Natural killer cell (primary cell): ENCODE measurements around the gene FTSJ1. TPM values are rescaled to one million over a fixed set of nuclear protein-coding genes. Genes with fewer than 3 reads are reported as not detected.

ENCODE experiments used
- ATAC-seq, 3 donors: fragments of 150-1000 bp in 2 of 3; fragments of 200-7000 bp in 1 of 3; cut with Tn5 transposase; 1 replicate in 1 of 3; 2 replicates in 2 of 3; pipeline ENCODE4 v1.10.0; 2021; ENCODE audit warnings: mild to moderate bottlenecking in 2 of 3, moderate library complexity in 2 of 3
- DNase-seq, 2 donors: peaks; one replicate each; pipeline versions ENCODE4 v3.0.0 to v3.0.0-alpha.2; 2013 to 2021; ENCODE audit warnings: mixed read lengths in 1 of 2
- H3K27ac ChIP-seq: one replicate; pipeline ENCODE4 v1.5.1; 2013; ENCODE audit warnings: mild to moderate bottlenecking, low read length
- H3K27me3 ChIP-seq: one replicate; pipeline ENCODE4 v1.6.1; 2013; ENCODE audit warnings: low read length; ENCODE audit not compliant: control insufficient read depth, insufficient read depth
- H3K36me3 ChIP-seq: one replicate; pipeline ENCODE4 v1.6.1; 2013; ENCODE audit warnings: low read length; ENCODE audit not compliant: control insufficient read depth, insufficient read depth
- H3K4me1 ChIP-seq: one replicate; pipeline ENCODE4 v1.6.1; 2013; ENCODE audit warnings: low read length; ENCODE audit not compliant: control insufficient read depth, insufficient read depth
- H3K4me3 ChIP-seq: one replicate; pipeline ENCODE4 v1.5.1; 2013; ENCODE audit warnings: low read length
- H3K9me3 ChIP-seq: one replicate; pipeline ENCODE4 v1.6.1; 2013; ENCODE audit warnings: low read length; ENCODE audit not compliant: control insufficient read depth, insufficient read depth
- H3K27ac Mint-ChIP-seq, 2 donors: one replicate each; pipeline ENCODE4 v1.8.0; 2022; ENCODE audit warnings: mild to moderate bottlenecking in 2 of 2, mixed read lengths in 2 of 2, moderate library complexity in 1 of 2
- H3K27me3 Mint-ChIP-seq, 2 donors: one replicate each; pipeline ENCODE4 v1.8.0; 2022; ENCODE audit warnings: low read depth in 2 of 2, mixed read lengths in 2 of 2
- H3K36me3 Mint-ChIP-seq: one replicate; pipeline ENCODE4 v1.8.0; 2022; ENCODE audit warnings: mixed read lengths
- H3K4me1 Mint-ChIP-seq, 2 donors: one replicate each; pipeline ENCODE4 v1.8.0; 2022; ENCODE audit warnings: mixed read lengths in 2 of 2
- H3K4me3 Mint-ChIP-seq: one replicate; pipeline ENCODE4 v1.8.0; 2022; ENCODE audit warnings: mild to moderate bottlenecking, moderate library complexity, mixed read lengths
- H3K9me3 Mint-ChIP-seq, 2 donors: one replicate each; pipeline ENCODE4 v1.8.0; 2022; ENCODE audit warnings: mixed read lengths in 2 of 2
- WGBS: methylation state at CpG from one replicate; pipeline ENCODE4 v1.1.7; 2013; ENCODE audit warnings: missing lambda C conversion rate; ENCODE audit not compliant: insufficient coverage; 5-methylcytosine and 5-hydroxymethylcytosine counted together
- intact Hi-C: fragments of 100-400 bp; cut with micrococcal nuclease; formaldehyde crosslinking; loops from one replicate; pipeline ENCODE4 v1.14.2; 2022
- total RNA-seq, 4 donors: library from RNA; stranded (reverse); fragments of 120-200 nt in 1 of 4; gene quantifications; one replicate each; pipeline versions ENCODE4 v1.2.3 to v1.2.4, GENCODE V29; 2013 to 2022
- TF ChIP-seq, protein P1 (sequence below): fragments of 200-600 bp; IDR thresholded peaks from one replicate; pipeline ENCODE4 v1.8.0; 2022; ENCODE audit warnings: antibody characterized with exemption

The FTSJ1 gene
- total RNA-seq, 3 donors from 2014 or later (not counting 1 experiment from before 2014, with no cell fraction given): 62.4 to 75.3 (median 67.3) TPM

DNA sequence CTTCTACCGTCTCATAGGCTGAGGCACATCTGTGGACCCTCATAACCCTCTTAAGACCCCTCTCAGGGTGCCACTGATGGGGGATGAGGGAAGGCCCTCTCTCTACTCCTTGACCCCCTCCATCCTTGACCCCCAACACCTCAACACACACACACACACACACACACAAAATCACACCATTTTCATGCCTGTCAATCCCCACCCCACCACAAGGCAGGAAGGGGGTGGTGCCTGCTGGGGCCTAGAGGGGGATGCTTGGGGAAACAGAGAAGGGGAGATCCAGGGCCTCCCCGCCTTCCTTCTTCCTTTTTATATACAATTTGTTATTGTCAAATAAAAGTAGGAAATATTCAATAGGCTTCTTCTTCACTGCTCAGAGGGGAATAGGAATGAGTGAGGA, 44.5 kb downstream of the FTSJ1 start:
- peaks cover 28% of the 10 kb centered on the region for H3K4me1 ChIP-seq
- H3K4me1 Mint-ChIP-seq: peaks cover 14 to 19% of the 10 kb centered on the region in 2 donors
- H3K36me3 Mint-ChIP-seq: no peaks in the 10 kb centered on the region
- H3K27ac Mint-ChIP-seq: peak overlapping the region; percentile 86 to 92
- intact Hi-C loops: loop anchor here (5.0 kb wide), 1 partner anchor 43 kb away; the partner anchor contains the start of gene FTSJ1
- WGBS: 100% methylated on average over 1 of the region's 2 CpGs
- H3K27ac ChIP-seq: peak overlapping the region; percentile 90
- H3K9me3 Mint-ChIP-seq: no peaks in the 10 kb centered on the region
- DNase-seq (peak in 1 of 2 donors; percentile 34), ATAC-seq (no peak)
- H3K4me3 Mint-ChIP-seq: peak overlapping the region; percentile 88
- H3K27me3 Mint-ChIP-seq: no peaks in the 10 kb centered on the region
- H3K9me3 ChIP-seq: no peaks in the 10 kb centered on the region
- TF ChIP-seq, protein P1, sequence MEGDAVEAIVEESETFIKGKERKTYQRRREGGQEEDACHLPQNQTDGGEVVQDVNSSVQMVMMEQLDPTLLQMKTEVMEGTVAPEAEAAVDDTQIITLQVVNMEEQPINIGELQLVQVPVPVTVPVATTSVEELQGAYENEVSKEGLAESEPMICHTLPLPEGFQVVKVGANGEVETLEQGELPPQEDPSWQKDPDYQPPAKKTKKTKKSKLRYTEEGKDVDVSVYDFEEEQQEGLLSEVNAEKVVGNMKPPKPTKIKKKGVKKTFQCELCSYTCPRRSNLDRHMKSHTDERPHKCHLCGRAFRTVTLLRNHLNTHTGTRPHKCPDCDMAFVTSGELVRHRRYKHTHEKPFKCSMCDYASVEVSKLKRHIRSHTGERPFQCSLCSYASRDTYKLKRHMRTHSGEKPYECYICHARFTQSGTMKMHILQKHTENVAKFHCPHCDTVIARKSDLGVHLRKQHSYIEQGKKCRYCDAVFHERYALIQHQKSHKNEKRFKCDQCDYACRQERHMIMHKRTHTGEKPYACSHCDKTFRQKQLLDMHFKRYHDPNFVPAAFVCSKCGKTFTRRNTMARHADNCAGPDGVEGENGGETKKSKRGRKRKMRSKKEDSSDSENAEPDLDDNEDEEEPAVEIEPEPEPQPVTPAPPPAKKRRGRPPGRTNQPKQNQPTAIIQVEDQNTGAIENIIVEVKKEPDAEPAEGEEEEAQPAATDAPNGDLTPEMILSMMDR: no peak
- H3K27me3 ChIP-seq: no peaks in the 10 kb centered on the region
- H3K36me3 ChIP-seq: peaks cover 3% of the 10 kb centered on the region
- H3K4me3 ChIP-seq: no peak overlapping the region

DNA sequence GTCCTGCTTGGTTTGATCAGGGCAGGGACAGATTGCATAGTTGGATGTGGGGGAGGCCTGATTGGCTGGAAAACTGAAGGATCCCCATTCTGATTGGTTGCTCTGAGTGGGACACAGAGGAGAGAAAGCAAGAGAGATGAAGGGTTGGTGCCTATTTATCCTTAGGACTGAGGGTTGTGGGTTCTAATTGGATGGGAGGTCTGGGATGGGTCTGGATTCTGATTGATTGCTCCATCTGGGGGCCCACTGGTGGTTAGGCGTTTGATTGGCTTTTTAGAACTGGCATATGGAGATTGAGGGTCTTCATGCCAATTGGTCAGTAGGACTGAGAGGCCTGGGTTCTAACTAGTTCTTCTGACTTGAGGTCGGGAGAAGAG, 45.0 kb downstream of the FTSJ1 start:
- Mint-ChIP-seq H3K4me3 (peak overlapping the region; percentile 88), H3K27ac (peak overlapping the region; percentile 86 to 92), H3K27me3 (no peaks in the 10 kb centered on the region), H3K36me3 (no peaks in the 10 kb centered on the region), H3K4me1 (peaks cover 14 to 19% of the 10 kb centered on the region in 2 donors), H3K9me3 (no peaks in the 10 kb centered on the region)
- peak overlapping the region; percentile 90 for H3K27ac ChIP-seq
- H3K36me3 ChIP-seq: peaks cover 3% of the 10 kb centered on the region
- TF ChIP-seq, protein P1: no peak
- no peak for ATAC-seq
- intact Hi-C loops: loop anchor here (5.0 kb wide), 1 partner anchor 44 kb away; the partner anchor contains the start of gene FTSJ1
- H3K9me3 ChIP-seq: no peaks in the 10 kb centered on the region
- H3K4me1 ChIP-seq: peaks cover 28% of the 10 kb centered on the region
- H3K27me3 ChIP-seq: no peaks in the 10 kb centered on the region
- WGBS: 39% methylated on average over 2 of the region's 2 CpGs
- H3K4me3 ChIP-seq: peak overlapping the region; percentile 66
- peak in 1 of 2 donors; percentile 19 for DNase-seq

DNA sequence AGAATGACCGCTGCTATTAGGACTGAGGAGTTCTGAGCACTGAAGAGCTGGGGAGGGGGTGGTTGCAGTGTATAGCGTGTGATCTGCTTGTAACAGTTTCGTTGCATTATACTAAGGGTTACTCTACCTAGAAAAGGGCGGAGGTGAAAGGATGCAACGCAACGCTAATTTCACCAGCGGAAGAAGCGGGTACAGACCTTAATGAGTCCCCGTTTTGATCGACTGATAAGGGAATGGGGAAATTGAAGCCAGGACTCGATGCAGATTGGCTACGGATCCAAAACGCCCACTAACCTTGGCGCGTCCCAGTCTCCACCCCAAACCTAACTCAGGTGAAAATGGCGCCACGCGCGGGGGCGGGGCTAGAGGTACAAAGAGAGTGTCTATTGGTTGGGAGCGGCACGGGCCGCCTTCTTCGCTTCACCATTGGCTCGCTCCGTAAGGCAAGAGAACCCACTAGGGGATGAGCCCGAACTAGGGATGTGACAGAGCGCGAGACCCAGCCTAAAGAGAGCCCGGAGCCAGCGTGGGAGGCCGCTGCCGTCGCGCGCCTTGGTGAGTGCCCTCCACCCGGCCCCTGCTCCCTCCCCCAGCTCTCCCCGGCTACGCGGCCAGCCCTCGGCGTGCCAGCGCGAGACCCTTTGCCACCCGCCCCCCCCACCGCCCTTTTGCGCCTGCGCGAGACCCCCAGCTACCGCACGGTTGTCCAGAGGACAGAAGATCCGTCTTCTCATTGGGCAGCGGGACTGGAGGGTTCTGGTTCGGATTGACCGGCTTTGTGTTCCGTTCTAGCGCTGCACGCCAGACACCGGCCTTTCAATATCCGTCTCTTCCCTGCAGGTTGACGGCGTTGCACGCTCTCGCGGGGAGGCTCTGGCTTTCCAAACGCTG, 45.6 kb downstream of the FTSJ1 start, which contains the start of gene EBP:
TSS of gene EBP (plus strand) at position 456 of the 891 bp plus-strand sequence. CDS start 1,964 bp downstream, outside the sequence.
- TF ChIP-seq, protein P1: no peak
- Mint-ChIP-seq H3K4me3 (peak within 1 kb of the TSS; percentile 88), H3K27ac (peak within 1 kb of the TSS; percentile 86 to 92), H3K9me3 (no peaks in the 10 kb centered on the region), H3K4me1 (peaks cover 14 to 22% of the 10 kb centered on the region in 2 donors), H3K27me3 (no peaks in the 10 kb centered on the region), H3K36me3 (no peaks in the 10 kb centered on the region)
- peaks cover 28% of the 10 kb centered on the region for H3K4me1 ChIP-seq
- peak; percentile 95 to 99 (median 95) for ATAC-seq
- peak within 1 kb of the TSS; percentile 90 for H3K27ac ChIP-seq
- H3K9me3 ChIP-seq: no peaks in the 10 kb centered on the region
- peaks cover 4% of the 10 kb centered on the region for H3K36me3 ChIP-seq
- peak within 1 kb of the TSS; percentile 66 for H3K4me3 ChIP-seq
- peak; percentile 86 to 96 for DNase-seq
- intact Hi-C loops: loop anchor here (5.0 kb wide), 1 partner anchor 44 kb away; the partner anchor contains the start of gene FTSJ1
- H3K27me3 ChIP-seq: no peaks in the 10 kb centered on the region
- under 1% methylated on average over 60 of the region's 66 CpGs for WGBS
